ENCODE results near the gene NFRKB. TPM values are rescaled to one million over a fixed set of nuclear protein-coding genes. Genes with fewer than 3 reads are reported as not detected.

NFRKB gene
- 20.6 and 25.1 TPM in 2 replicates for total RNA-seq
- polyA plus RNA-seq (2012) = 11.4 TPM

DNA sequence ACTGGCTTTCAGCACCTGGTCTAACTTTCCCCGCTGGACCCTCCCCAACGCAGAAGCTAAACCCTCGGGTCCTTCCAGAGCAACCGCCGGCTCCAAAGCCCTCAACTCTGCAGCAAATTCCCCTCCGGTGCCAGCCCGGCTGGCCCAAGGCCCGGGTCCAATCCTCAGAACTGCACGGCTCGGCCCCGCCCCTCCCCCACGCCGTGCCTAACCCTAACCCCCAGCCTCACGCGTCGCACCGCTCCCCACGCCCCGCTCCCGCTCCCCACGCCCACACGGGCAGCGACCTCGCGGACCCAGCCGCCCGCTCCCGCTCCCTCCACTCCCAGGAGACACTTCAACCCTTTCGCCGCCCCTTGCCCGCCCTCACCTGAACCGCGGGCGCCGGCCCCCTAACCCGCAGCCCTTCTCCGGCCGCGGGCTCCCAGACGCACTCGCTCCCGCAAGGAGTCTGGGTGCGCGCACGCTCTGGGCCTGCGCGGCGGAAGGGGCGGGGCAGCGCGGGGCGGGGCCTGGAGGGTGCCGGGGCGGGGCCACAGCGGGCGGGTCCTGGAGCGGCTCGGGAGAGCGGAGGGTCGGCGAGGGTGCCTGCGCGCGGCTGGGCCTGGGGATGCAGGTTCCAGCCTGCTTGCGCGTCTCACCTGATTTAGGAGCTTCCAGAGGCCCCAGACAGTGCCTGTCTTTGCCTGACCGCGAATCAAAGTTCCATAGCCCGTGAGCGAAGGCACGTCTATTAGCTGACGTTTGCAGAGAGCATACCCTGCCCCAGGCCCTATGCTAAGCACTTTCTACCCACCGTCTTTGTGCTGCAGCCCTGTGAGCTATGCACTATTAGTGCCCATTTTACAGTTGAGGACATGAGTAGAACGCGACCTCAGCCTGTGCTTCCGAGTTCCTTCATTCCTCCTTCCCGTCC is at the start of gene NFRKB:
Gene NFRKB, minus strand, starts transcription at position 453 of the 916 bp plus-strand sequence. CDS start 2,729 bp downstream, outside the sequence.
- peak; percentile 80 for DNase-seq (ENCODE audit: low read depth)

DNA sequence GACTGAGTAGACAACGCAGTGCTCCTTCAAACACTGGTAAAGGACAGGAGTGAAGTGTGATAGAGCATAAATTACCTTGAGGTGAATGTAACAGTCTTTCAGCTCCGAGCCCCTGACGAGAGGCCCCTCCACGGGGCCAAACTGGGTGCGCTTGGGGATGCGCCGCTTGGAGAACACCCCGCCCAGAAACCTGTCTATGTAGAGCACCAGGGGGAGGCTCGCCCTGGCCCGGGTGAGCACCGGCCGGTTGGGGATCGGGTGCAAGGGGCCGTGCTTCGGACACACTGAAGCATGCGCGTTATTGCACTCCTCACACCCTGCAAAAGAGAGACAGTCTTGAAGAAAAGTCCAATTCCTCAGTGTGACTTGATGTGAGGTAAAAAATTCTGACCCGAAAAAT is 49.3 kb upstream of the NFRKB start:
- no peak for DNase-seq (ENCODE audit: low read depth)

DNA sequence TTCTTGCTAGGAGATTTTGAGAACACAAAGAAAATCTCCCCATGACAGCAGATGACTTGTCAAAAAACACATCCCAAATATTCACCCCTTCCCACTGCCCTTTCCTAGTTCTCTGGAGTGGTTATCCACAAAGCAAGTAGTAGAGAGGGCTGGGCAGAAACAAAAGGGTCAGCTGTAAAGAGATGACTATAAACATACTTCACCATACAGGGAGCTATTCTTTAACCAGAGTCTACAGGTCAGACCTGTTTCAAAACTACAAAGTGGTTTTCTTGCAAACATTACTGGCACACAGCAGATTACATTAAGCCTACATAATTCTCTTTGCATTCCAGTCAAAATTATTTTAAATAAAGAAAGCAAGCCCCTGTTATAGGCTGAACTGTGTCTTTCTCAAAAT is 47.7 kb upstream of the NFRKB start:
- no peak for DNase-seq (ENCODE audit: low read depth)

- no peak for DNase-seq (ENCODE audit: low read depth)
Measured at GRCh38 chr11:129939510-129939909, 44.1 kb upstream of the NFRKB start.

DNA sequence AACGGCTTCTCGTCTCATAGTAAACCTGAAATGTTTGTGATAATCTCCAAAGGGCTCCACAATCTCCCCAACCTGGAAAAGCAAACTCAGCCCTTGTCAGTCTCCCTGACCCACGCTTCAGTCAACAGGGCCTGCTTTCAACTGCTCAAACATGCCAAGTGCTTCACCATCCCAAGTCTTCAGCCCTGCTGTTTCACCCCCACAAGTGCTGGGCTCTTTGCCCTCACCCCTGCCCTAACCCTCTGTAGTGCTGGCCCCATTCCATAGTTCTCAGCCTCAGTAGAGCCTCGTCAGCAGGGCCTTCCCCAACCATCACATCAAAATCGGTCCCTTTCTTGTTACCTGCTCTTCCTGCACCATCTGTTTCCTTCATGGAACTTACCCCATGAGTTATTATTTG is 43.4 kb upstream of the NFRKB start:
- DNase-seq (ENCODE audit: low read depth) = no peak

- DNase-seq (ENCODE audit: low read depth) = no peak
Measured at GRCh38 chr11:129937592-129938238, 42.3 kb upstream of the NFRKB start.

DNA sequence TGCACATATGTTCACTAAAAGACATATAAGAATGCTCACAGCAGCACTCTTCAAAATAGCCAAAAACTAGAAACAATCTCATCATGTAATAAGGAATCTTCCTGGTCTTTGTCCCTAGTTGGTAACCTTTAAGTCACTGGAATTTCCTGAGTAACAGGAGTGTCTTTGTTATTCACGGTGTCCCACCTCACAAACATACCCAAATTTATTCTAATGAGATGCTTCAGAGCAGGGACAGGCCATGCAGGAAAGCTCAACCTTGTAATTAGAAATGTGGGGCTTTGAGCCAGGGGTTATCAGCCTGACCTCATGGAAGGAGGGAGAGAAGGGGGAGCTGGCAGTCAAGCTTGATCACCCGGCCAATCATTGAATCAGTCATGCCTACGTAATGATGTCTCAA is 40.3 kb upstream of the NFRKB start:
- DNase-seq (ENCODE audit: low read depth) = no peak

GRCh38 chr11:129933891-129934290 is 38.5 kb upstream of the NFRKB start:
- DNase-seq (ENCODE audit: low read depth) = no peak

GRCh38 chr11:129933262-129933661 is 37.9 kb upstream of the NFRKB start:
- DNase-seq (ENCODE audit: low read depth) = no peak

DNA sequence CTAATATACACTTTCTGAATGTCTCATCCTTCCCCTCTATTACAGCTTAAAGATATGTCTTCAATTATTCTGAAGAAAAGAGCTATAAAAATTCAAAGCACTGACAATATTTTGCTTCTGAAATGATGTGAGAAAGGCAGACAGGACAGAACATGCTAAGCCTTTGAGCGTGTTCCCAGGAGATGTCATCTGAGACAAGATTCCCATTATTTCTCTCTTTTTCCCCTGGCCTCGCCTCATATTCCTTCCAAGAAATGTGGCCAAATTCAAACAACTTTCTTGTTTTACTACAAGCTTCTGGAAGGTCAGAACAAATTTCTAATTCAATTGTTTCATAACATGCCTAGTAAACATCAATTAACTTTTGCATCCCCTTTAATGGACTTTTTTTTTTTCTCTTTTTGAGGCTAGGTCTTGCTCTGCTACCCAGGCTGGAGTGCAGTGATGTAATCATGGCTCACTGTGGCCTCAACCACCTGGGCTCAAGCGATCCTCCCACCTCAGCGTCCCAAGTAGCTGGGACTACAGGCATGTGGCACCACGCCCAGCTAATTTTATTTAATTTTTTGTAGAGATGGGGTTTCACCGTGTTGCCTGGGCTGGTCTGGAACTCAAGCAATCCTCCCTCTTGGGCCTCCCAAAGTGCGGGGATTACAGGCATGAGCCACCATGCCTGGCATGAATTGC is 37.1 kb upstream of the NFRKB start:
- DNase-seq (ENCODE audit: low read depth) = no peak

DNA sequence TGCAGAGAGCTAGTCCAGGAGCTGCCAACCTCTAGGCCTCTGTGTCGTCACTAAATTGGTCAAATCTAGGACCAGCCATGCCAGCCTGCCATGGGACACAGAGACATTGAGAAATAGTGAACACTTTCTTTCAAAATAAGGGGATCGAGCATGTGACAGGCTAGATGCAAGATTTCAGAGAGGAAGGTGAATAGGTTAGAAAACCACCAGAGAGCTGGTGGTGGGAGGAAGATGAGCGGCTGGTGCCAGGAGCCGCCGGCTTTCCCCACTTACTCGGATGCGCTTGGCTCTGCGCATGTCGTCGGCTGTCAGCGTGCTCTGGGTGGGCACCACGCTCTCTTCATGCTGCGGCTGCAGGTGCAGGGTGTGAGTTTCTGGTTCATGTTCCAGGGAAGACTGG is 35.4 kb upstream of the NFRKB start:
- no peak for DNase-seq (ENCODE audit: low read depth)

DNA sequence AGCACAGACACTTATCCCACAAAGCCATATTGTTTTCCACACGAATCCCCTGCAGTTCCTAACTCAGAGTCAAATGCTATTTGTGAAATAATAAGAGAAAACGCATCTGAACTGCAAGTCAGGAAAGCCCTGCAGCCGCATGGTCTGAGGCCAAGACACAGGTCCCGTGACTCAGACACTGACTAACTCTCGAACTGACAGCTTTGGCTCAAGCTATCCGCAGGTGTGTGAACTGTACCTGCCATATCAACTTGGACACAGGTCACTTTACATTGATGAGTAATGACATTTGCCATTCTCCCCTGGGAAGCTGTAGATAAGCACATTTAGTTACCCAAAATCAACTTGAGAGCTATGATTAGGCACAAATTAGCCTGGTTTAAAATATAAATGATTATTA is 34.9 kb upstream of the NFRKB start:
- DNase-seq (ENCODE audit: low read depth) = no peak

DNA sequence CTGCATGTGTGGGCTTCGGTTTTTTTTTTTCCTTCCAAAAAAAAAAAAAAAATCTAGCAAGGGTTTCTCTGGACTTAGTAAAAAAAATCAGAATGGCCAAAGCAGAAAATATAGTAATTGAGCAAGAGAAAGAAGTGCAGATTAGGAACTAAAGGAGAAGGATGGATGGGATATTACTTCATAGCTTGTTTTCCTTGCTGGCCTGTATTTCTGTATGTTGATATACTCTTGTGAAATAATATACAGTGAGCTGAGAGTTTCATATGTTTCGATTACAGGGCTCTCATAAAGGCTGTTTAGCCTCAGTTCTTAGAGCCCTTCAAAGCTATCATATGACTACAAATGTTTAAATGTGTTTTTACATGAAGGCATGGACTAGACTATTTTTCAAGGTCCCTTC is 34.3 kb upstream of the NFRKB start:
- DNase-seq (ENCODE audit: low read depth) = no peak

GRCh38 chr11:129928923-129929692 is 33.7 kb upstream of the NFRKB start:
- DNase-seq (ENCODE audit: low read depth) = no peak

DNA sequence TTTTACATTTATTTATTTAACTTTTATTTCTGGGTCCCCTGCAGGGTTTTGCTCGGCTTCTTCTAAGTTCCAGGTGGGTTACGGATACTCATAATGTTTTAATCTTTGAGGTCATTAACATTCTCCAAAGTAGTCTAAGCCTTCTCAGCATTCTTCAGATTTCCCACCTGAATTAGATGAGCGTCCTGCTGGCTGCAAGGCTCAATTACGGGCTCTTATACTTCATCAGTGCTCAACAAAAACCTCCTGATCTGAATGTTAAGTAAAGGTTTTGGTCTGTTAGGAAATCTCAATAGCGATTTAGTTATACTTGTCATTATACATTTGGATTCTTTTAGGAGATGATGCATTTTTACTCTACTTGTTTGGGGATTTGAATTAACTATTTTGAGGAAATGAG is 27.3 kb upstream of the NFRKB start:
- no peak for DNase-seq (ENCODE audit: low read depth)

DNA sequence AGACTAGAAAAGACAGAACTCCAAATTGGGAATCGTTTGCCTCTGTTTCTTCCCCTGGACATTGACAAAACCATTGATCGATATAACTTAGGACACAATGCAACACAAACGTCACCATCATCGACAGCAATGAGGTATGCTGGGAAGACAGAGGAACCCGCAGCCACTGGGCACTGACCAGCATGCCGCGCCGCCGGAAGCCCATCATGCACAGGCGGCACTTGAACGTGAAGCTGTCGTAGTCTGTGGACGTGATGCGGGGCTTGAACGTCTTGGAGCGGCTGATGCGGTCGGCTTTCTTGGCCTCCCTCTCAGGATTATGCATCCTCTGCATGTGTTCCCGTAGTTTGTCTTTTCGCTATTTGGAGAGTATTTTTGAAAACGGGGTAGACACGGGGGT is 23.0 kb upstream of the NFRKB start:
- DNase-seq (ENCODE audit: low read depth) = no peak

GRCh38 chr11:129917231-129917630 is 21.9 kb upstream of the NFRKB start:
- DNase-seq (ENCODE audit: low read depth) = no peak

DNA sequence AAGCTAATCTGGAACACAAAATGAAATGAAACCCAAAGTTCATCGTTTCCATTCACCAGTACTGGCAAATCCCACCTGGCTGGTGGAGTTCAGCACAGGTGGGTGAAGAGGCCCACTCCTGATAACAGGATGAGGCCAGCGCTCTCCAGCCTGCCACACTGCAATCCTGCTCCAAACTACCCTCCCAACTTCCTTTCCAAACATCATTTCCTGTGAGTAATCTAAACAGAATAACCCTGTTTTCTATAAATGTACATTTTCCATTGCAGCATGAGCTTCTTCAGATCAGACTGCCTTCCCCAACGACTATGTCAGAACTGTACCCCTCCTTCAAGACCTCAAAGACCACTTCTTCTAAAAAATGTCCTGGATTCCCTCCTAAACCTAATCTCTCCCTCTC is 15.9 kb upstream of the NFRKB start:
- DNase-seq (ENCODE audit: low read depth) = no peak

DNA sequence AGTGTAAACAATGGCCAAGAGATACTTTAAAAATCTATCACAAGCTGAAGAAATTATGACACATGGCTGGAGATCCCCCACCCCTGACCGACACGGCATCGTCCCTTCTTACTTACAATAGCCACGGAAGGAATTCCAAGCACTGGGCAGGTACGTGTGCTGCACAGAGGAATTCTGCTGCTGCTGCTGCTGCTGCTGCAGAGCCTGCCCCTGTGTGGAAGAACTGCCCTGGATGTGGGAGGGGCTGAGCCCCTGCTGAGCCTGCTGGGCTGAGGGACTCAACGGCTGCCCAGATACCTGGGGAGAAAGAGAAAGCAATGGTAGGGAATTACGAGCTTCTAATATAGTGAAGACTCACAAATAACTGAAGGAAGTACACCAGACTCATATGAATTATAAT is 15.0 kb upstream of the NFRKB start:
- no peak for DNase-seq (ENCODE audit: low read depth)

DNA sequence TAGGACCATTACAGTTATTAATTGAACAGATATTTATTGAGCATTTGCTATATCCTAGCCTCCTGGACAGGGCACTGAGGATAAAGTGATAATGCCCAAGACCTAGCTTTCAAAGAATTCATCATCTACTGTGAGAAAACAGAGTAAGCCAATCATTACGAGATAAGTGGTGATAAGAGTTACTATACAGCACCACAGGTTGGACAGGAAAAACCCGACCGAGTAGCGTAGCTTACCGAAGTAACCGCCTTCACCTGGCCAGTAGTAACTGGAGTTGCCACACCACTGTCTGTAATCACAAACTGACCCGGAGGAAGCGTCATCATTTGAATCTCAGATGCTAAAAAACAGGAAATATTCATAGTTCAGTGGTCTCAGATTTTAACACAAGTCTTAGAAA is 10.0 kb upstream of the NFRKB start:
- DNase-seq (ENCODE audit: low read depth) = no peak

GRCh38 chr11:129896062-129896461 is 684 bp upstream of the NFRKB start:
- no peak for DNase-seq (ENCODE audit: low read depth)

Measured in myocyte (in vitro differentiated cells).